Stimulated activated CD8-positive, alpha-beta memory T cell treated with anti-CD3 and anti-CD28 coated beads, Interleukin-12 subunit alpha, Interleukin-12 subunit beta, amount 100 ng/mL, for 4 hours (primary cell): ENCODE data around the gene COL17A1.

Experiments used
- DNase-seq: peaks from one replicate; pipeline ENCODE4 v3.0.0-alpha.2; 2020; ENCODE audit warnings: low read depth

COL17A1 gene

DNA sequence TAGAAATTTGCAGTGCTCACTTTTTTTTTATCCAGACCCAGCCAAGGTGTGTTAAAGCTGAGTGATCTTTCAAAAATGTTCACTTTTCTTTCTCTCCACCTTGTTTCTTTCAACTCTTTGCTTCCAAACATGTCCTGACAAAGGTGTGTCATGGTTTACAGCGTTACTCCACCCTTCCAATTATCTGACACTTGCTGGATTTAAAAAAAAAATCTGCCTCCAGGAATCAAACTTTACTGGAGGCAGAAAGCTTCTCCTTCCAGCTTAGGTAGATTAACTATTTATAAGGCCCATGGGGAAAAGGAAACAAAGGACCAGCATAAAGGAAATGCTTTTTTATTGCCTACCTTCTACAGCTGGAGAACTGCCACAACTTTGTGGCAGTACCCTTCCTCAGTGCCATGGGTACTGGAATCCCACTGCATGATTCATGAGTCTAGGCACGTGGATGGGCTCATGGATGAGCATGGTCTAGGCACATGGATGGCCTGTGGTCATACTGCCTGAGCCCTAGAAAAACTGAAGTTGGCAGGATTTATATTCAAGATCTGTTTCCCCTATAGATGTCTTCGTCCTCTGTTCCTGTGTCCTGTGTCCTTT, at the start of gene COL17A1:
COL17A1 (minus strand) TSS at position 80 of the 600 bp plus-strand sequence. CDS start 5,207 bp downstream, outside the sequence.
- DNase-seq = no peak

DNA sequence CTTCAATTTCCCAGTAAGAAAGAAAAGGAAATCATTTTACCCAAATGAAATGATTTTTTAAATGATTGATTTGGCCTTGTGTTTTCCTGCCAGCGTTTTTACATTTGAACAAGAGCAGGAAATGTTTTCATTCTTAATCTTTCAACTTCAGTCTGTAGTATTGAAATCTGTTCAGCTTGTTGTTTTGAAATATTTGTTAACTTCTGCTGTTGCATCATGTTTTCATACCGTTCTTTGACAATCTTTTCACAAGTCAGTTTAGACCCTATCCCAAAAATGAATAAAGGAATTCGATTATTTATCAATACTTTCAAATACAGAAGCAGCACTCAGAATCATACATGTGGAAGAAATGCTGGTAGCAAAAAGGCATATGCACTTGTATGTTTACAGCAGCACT, 44.4 kb upstream of the COL17A1 start:
- no peak for DNase-seq

DNA sequence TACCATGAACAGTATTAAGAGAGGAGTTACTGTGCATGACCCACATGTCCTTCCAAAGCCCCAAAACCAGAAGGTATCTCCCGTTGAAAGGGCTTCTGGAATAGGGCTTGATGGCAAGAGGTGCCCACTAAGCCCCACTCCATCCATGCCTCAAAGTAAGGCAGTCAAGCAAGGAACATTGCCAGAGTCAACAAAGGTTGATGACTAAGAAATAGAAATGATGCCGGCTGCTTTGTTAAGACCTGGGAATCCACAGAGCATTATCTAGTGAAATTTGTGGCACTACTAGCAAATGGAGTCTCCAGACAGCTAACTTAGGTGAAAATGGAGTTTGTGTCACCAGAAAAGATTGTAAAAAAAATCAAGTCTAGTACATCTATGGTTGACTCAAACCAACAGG, 42.5 kb upstream of the COL17A1 start:
- DNase-seq = no peak

DNA sequence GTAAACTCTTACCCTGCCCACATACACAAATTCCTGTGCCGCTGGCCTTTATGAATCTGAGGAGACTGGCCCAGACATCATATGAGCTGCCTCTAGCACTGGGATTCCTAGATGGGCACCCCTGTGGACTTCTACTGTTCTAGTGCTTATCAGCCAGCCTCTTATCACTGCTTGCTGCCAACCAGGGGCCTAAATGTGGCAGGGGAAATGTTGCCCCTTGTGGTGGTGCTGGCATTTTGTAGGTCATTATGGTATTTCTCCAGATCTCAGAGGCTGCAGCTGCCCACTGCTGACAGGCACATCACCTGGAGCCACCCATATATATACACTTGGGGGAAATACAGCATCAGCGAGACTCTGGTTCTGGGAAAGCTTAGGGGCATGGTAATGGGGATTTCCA, 41.7 kb upstream of the COL17A1 start:
- DNase-seq = no peak

DNA sequence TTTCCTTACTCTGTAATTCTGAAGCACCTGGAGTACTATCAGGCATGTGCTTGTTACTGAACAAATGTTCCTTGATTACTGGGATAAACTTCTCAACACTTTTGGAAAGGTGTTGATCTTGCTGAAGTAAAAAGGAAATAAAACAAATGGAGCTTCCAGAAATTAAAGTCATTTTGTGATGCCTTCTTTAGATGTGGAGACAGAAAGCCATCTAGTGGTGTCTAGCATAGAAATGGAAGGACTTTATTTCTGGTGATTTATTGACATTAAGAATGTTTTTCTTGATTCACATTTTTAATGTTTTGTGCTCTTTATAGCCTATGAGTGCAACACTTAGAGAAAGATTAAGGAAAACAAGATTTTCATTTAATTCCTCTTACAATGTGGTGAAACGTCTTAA, 37.7 kb upstream of the COL17A1 start:
- no peak for DNase-seq

DNA sequence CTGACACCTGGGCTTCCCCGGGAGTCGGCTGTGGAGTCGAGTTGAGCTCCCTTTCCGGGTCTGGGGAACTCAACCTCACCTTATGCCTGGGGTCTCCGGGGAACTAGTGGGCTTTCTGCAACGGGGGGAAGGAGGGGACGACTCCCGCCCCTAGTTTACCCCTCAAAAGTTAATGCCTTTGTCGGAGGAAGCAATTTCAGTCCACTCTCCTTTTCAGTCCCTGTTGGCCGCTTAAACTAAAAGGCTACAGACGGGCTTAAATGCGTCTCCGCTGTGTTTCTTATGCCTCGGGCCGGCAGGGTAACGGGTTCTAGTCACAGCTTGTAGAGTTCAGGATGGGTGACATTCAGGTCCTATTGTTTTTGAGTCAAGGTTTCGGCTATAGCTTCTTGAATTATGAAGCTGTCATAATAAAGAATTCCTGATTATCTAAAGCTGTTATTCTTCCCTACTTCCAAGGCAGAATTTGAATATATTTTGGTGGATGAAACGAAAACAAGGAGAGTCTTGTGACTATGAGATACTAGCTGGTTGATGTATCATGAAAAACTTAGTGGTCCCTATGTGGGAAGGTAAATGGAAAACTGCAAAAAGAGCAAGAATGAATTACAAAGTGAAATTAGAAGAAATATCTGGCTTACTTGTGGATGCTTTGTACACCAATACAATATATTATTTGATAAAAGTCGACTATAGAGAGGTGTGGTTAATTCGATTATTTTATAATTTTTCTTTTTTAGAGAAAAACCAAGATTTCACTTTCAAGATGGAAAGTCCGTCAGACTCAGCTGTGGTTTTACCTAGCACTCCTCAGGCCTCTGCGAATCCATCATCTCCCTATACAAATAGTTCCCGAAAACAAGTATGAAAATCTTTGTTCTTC, 36.8 kb upstream of the COL17A1 start:
- DNase-seq = no peak

DNA sequence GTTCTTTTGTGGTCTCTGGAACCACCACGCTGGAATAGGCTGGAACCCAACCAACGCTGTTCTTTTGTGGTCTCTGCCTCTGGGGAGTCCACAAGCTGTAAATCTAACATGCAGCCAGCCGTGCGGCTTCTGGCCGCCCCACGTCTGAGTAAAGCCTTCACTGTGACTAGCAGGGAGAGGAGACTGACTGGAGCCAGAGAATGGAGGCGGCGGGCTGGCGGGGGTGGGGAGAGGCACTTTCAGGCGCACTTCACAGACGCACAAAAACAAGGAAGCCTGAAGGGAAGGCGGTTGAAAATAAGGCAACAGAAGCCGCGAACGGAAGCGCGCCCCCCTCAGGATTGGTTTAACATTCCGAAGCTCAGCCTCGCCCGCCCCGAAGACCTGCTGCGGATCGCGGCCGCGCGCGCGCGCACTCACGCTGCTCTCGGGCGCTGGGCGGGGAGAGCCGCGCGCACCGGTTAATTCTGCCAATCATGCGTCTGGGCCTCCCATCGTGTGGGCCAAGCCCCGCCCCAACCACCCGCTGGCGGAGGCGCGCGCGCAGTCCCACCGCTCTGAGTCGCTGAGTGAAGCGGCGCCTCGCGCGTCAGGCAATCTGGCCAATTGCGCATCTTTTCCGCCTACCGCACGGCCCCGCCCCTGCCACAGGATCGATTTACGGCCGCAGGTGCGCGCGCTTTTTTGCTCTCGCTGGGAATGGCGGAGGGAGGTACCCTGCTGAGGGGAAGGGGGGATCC, 36.0 kb upstream of the COL17A1 start, which contains the start of gene SFR1:
SFR1 (plus strand) TSS at position 687 of the 740 bp plus-strand sequence; CDS start at position 700, 13 bp downstream.
- DNase-seq = peak; percentile 98

DNA sequence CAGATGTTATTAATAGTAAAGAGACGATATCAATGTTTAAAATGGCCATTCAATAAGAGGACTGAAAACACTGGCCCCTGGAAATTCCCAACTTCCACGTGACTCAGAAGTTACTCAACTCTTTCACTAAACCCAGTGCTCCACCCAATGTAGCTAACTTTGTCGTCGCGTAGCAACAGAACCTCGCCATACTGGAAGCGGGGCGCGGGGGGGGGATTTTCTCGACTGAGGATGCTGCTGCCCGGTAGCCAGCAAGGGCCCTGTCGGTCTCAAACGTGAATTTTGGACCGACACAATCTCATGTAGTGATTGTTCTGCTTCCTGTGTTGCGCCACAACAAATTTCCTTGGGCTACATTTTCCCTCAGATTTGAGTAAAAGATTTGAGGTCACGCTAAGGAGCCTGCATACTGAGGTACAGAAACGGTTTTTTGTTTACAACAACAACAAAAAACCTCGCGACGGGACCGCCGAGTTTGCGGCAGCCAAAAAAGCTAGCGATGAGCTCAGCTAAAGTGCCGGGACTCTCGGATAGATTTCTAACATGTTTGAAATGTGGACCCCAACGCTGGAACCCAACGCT, 35.3 kb upstream of the COL17A1 start:
- DNase-seq = peak; percentile 60

DNA sequence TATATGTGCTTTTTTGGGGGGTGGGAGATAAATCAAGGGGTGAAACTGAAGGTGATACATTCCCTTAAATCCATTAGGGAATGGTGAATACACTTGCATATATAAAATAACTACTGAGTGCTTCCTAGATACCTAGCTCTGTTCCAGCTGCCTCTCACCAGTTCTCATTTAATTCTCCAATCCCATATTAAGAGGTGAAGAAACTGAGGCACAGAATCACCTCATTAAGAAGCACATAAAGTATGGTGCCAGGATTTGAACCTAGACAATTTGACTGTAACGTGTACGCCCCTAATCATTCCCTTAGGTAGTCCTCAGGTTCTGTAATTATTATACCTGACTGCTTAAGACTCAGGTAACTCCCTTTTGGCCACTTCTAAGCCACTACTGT, 34.8 kb upstream of the COL17A1 start:
- DNase-seq = no peak

DNA sequence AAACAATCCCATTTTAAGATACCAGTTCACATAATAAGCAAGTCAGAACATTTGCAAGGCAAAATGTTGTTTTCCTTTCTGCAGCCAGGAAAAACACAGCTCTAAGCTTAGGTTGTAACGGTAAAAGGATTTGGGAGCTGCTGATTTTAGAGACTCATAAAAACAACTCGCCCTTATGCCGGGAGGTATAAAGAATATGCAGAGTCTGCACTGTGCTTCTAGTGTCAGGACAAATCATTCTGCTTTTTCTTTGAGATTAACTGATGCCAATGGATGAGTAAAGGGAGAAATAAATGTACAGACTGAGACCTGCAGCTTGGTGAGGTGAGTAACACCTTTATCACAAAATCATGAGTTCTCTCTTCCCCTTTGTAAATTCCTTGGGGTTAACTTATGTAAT, 34.3 kb upstream of the COL17A1 start:
- no peak for DNase-seq

DNA sequence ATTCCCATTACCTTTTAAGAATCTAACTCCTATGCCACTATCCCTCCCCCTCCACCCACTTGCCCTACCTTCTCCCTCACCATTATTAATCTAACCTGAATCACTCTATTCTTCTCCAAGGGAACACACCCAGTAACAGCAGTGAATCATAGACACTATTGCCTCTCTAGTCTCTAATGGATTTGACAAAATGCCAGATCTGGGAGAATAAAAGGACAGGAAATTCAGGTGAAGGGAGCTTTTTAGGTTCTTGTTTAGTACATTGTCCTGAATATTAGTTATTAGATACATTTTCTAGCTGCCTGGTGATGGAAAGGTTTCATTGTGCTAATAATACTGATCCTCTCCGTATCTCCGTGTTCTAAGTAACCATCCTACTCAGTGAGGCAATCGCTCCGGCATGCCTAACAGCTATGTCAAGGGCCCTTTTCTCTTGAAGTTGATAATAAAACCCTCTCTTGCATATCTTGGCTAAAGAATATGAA, 32.2 kb upstream of the COL17A1 start:
- no peak for DNase-seq

DNA sequence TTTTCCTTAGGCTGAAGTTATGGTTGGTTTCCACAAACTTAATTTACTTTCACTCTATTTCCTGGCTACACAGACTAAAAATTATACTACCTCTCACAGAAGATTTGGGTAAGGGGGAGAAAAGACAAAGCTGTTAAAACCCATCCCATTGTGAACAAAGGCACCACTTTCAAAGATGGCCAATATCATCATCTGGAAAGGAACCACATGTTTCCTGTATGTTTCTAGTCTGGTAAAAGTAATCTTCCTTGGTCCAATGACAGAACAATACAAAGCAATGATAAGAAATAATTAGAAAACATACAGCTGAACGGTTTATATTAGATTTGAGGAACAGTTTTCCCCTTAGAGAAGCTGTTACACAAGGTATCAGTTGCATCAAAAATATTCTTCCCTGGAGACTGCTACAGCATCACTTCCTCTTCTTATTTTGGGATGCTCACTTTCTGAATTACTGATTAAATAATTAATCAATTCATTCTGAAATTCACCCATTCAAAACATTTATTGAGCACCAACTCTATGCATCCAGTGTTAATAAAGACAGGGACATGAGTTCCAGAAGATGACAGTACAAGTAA, 27.8 kb upstream of the COL17A1 start:
- no peak for DNase-seq

DNA sequence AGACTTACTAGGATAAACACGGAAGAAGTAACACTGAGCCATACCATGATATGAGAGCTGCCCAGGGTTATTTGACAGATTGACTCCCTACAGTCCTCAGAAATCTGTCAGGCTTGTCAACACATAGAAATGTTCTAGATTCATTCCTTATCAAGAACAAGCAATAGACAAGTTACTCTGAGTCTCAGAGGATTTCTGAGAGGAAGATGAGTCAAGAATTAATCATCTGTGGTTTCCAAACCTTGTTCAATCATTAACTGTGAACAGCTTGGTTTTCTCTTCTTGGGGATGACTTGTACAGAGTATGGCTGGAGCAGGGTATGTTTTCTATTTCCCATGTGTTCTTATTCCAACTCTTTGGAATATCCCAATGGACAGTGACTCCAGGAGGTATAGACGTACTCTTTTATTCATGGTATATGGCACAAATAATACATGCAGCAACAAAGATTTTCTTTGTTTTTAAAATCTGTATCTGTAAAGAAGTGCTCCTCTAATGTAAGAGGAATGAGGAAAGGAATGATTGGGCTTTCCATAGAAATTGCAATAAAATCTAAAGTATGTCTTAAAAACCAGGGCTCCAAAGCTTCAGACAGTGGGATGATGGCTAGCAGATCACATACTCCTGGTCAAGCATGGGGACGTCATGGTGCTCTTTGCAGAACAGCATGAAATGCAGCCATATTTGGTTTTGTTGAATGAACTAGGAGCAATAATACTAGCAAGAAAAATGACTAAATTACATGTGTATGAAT, 24.4 kb upstream of the COL17A1 start:
- DNase-seq = no peak

DNA sequence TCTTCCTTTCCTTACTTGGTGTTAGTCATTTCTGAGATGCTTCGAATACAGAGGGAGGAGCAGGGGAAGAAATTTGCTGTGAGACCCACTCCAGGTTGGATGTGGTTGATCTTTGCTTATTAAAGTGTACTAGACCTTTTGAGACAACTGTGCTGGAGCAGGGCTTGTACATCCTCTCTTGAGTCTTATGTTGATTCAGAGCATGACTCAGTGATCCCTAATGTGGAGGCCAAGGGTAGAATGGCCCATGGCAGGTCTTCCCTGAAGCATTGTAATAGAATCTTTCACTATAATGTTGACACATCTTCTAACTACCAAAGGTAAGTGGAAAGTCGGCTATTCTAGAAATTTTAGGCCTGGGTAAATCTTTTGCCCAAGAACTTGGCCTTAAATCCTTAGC, 19.2 kb upstream of the COL17A1 start:
- no peak for DNase-seq

DNA sequence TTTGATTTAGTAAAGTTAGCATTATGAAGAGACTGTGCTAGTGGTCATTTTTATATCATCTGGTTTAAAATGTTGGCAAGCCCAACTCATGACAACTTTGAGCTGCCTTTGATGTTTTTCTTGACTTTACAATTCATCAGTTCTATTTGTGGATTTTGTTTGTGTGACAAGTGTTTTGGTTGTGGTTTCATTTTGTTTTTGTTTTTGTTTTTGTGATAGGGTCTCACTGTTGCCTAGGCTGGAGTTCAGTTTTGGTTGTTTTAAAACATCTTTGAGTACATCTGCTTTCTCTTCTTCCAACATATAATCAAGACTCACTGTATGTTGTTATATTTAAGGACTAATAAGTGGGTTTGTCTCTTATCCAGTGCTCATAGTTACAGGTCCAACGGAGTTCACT, 18.7 kb upstream of the COL17A1 start:
- DNase-seq = no peak

DNA sequence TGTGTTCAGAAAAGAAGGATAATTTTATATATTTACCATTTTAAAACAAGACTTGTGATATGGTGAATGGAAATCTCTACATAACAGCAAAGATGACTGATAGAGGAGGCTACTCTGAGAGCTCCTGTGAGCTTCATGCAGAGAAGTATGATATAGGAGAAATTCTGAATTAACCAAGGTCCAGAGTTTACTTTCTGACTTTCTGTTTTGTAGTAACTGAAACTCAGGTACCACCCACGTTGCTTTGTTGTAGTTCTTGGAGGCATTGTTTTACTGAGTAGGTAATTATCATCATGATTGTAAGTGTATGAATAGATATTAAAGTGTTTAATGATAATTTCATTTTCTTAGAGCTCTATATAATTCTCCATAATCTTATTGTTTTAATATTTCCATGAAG, 18.3 kb upstream of the COL17A1 start:
- no peak for DNase-seq

DNA sequence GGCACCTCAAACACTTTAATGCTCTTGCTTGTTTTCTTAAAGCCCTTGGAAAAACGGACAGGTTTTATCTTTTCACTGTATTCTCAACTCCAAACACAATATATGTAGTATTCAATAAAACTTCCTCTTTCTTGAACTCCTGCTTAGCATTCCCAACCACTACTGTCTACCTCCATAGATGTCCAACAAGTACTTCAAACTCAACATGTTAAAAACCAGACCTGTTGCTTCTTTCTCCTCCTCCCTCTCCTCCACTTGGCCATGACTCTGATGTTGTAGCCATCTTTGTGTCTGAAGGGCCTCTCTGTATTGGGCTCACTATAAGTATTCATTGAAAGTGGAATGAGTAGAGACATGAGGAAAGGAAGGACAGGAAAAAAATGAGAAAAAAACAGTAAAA, 16.2 kb upstream of the COL17A1 start:
- no peak for DNase-seq

DNA sequence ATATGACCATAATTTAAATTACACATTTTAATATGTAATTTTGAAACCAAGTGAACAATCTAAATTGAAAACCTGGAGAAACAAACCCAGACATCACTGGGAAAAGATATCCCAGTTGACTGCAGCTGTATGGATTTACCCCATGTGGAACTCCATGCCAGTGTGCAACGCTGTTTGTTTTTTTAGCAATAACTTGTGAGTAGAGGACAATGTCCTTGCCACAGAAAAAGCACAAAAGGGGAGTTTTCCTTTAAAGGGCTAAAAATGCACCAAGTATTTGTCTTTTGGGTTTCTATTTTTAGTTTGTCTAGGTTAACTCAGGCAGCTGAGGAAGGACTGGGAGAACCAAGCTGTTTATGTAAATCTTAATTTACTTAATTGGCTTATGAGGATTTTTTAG, 15.1 kb upstream of the COL17A1 start:
- DNase-seq = no peak

DNA sequence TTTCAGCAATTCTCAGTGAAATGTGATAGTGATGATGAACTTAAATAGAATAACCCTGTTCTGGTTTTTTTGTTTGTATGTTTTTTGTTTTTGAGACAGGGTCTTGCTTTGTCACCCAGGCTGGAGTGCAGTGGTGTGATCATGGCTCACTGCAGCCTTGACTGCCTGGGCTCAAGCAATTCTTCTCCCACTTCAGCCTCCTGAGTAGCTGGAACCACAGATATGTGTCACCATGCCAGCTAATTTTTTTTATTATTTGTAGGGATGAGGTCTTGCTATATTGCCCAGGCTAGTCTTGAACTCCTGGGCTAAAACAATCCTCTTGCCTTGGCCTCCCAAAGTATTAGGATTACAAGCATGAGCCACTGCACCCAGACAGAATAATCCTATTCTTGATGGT, 14.3 kb upstream of the COL17A1 start:
- no peak for DNase-seq

DNA sequence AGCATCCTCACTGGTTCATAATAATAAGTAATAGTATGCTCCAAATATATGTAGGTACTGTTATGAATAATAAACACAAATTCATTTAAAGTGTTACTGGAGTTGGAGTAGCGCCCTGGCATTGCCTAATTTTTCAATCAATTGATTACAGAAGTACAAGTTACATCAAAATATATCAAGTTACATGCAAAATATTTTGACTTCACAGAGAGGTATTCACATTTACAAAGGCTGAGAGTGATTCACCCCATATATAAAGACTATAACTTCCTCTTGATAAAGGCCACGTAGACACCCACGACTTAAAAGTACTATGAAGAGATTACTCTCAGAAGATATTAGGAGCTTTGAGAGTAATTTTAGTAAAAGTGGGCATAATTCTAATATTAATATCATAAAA, 13.6 kb upstream of the COL17A1 start:
- no peak for DNase-seq

DNA sequence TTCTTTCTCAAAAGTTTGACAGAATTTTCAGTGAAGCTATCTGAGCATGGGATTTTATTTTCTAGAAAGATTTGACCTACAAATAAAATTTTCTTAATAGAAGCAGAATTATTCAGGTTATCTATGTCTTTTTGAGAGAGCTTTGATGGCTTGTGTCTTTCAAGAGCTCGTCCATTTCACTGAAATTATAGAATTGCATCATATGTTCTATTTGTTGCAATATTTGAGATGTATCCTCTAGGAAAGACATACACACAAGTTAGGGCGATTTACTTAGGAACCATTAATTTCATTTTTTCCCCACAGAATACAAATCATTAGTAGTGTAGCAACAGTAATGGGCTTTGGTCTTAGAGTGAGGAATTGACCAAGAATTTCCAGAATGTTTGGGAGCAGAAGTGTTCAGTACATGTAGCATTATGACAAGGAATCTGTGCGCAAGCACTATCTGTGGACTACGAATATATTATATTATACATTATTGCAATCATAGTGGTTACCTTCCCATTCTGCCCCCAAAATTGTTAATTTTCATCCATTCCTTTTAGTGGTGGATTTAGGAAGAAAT, 12.8 kb upstream of the COL17A1 start:
- no peak for DNase-seq
